Activated B cell treated with CpG ODN at 0.5 μM for 24 hours (primary cell): Measurements from ENCODE around the gene VARS2. TPM values are rescaled to one million over a fixed set of nuclear protein-coding genes. Genes with fewer than 3 reads are reported as not detected.
A peak's percentile ranks its signal among the peaks of the same experiment; 100 is the strongest.

ENCODE experiments used
- ATAC-seq: fragments of 200-7000 bp; cut with Tn5 transposase; one replicate; pipeline ENCODE4 v1.10.0; 2021; ENCODE audit warnings: low read depth, mild to moderate bottlenecking, moderate library complexity
- CTCF ChIA-PET: fragments of 350-600 bp; sonication (Branson Sonifier 250); formaldehyde crosslinking; loops from one replicate; lab custom pipeline; 2021; ENCODE audit warnings: antibody characterized with exemption; lab: Charles Lee
- POLR2A ChIA-PET: fragments of 350-600 bp; sonication (Branson Sonifier 250); formaldehyde crosslinking; loops from one replicate; lab custom pipeline; 2021; ENCODE audit warnings: antibody characterized with exemption; lab: Charles Lee
- DNase-seq: peaks from one replicate; pipeline ENCODE4 v3.0.0; 2022
- H3K27ac Mint-ChIP-seq: one replicate; pipeline ENCODE4 v1.8.0; 2020; ENCODE audit warnings: mixed read lengths
- H3K27me3 Mint-ChIP-seq: one replicate; pipeline ENCODE4 v1.8.0; 2021; ENCODE audit warnings: mixed read lengths
- H3K36me3 Mint-ChIP-seq: one replicate; pipeline ENCODE4 v1.8.0; 2021; ENCODE audit warnings: low read depth, mixed read lengths
- H3K4me1 Mint-ChIP-seq: one replicate; pipeline ENCODE4 v1.8.0; 2021; ENCODE audit warnings: mixed read lengths
- H3K4me3 Mint-ChIP-seq: one replicate; pipeline ENCODE4 v1.8.0; 2020; ENCODE audit warnings: mild to moderate bottlenecking, mixed read lengths
- H3K9me3 Mint-ChIP-seq: one replicate; pipeline ENCODE4 v1.8.0; 2020; ENCODE audit warnings: mixed read lengths
- CTCF ChIP-seq: fragments of 200-600 bp; IDR thresholded peaks from one replicate; pipeline ENCODE4 v1.8.0; 2022; ENCODE audit warnings: antibody characterized with exemption, mild to moderate bottlenecking
- intact Hi-C: fragments of 100-400 bp; cut with micrococcal nuclease; formaldehyde crosslinking; loops from one replicate; pipeline ENCODE4 v1.15.1; 2024
- total RNA-seq: library from RNA; stranded (reverse); gene quantifications from 2 replicates; pipeline ENCODE4 v1.2.3, GENCODE V29; 2022

The VARS2 gene
- total RNA-seq, 1 donor from 2014 or later, result 47.8 TPM

DNA sequence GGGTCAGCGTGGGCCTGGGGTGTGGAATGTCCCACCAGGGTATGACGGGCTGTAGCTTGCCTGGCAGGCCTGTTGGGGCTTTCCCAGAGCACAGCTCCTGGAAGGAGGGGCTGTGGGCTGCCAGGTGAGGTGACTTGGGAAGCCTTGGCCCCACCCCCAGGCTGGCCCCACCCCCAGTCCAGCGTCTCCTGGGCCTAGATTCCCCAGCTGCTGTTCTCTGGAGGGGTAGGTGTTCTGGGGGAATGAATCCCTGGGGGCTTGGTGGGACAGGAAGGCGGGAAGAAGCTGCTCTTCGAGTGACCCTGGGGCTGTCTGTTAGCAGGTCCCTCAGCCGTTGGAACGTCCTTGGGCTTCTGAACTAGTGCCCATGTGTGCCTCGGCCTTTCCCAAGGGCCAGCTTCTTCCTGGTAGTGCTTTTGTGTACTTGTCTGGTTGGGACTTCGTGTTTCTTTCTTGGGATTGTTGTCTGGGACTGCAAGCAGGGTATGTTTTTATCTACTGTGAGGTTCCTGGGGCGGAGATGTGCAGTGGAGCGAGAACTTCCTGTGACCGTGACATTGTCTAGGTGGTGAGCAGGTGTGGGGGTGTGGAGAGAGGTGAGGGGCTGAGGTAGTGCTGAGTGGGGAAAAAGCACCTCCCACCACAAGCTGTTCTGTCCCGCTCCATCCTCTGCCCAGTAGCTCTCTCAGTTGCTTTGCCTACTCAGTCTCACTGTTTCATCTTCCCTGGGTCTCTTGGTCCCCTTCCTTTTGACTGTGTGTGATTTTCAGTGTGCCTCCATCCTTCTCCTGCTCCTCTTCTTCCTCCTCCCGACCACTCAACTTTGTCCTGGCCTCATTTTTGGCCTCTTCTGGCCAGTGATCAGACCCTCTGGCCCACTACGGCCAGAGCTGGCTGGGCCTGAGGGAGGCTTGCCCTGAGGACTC, 31.0 kb upstream of the VARS2 start:
- no peaks in the 10 kb centered on the region for H3K9me3 Mint-ChIP-seq
- peak overlapping the region; percentile 84 for H3K4me3 Mint-ChIP-seq
- DNase-seq (peak; percentile 29), ATAC-seq (peak; percentile 51)
- peaks cover 65% of the 10 kb centered on the region for H3K4me1 Mint-ChIP-seq
- intact Hi-C loops, result loop anchor here (1.0 kb wide), 1 partner anchor 25 kb away; the partner anchor contains the start of gene GTF2H4
- H3K27me3 Mint-ChIP-seq, result no peaks in the 10 kb centered on the region
- no peak for TF ChIP-seq CTCF
- H3K27ac Mint-ChIP-seq, result peak overlapping the region; percentile 77
- CTCF ChIA-PET, result interaction anchor here (0.7 to 1.8 kb wide), 5 partner anchors 31 to 197 kb away, joined by 3 to 5 read pairs (median 3); no protein-coding TSS in a partner anchor
- POLR2A ChIA-PET, result interaction anchor here (0.6 to 3.7 kb wide), 5 partner anchors 22 to 692 kb away, joined by 3 to 22 read pairs (median 10); partner anchors contain the start of genes GTF2H4 and VARS2
- no peaks in the 10 kb centered on the region for H3K36me3 Mint-ChIP-seq

- DNase-seq, result peak; percentile 47
- Mint-ChIP-seq H3K4me3 (peak within 1 kb of the TSS; percentile 84), H3K27ac (peak within 1 kb of the TSS; percentile 80), H3K9me3 (no peaks in the 10 kb centered on the region), H3K36me3 (peaks cover under 1% of the 10 kb centered on the region), H3K4me1 (peaks cover 64% of the 10 kb centered on the region), H3K27me3 (no peaks in the 10 kb centered on the region)
- no peak for TF ChIP-seq CTCF
- POLR2A ChIA-PET, result interaction anchor here (0.6 to 3.7 kb wide), 10 partner anchors 22 to 691 kb away, joined by 3 to 22 read pairs (median 8); partner anchors contain the start of genes DHX16, GTF2H4 and VARS2
- ATAC-seq, result peak; percentile 59
- intact Hi-C loops, result loop anchor here (1.0 to 2.0 kb wide), 2 partner anchors 24 to 31 kb away; partner anchors contain the start of genes GTF2H4 and VARS2
- CTCF ChIA-PET, result interaction anchor here (1.0 to 1.8 kb wide), 5 partner anchors 30 to 196 kb away, joined by 3 to 7 read pairs (median 3); no protein-coding TSS in a partner anchor
Observed at GRCh38 chr6:30883685-30884520, 30.1 kb upstream of the VARS2 start, which contains the start of gene DDR1. TSS of gene DDR1 (plus strand) at chr6:30884519. CDS start at chr6:30888730, 4,211 bp downstream.

DNA sequence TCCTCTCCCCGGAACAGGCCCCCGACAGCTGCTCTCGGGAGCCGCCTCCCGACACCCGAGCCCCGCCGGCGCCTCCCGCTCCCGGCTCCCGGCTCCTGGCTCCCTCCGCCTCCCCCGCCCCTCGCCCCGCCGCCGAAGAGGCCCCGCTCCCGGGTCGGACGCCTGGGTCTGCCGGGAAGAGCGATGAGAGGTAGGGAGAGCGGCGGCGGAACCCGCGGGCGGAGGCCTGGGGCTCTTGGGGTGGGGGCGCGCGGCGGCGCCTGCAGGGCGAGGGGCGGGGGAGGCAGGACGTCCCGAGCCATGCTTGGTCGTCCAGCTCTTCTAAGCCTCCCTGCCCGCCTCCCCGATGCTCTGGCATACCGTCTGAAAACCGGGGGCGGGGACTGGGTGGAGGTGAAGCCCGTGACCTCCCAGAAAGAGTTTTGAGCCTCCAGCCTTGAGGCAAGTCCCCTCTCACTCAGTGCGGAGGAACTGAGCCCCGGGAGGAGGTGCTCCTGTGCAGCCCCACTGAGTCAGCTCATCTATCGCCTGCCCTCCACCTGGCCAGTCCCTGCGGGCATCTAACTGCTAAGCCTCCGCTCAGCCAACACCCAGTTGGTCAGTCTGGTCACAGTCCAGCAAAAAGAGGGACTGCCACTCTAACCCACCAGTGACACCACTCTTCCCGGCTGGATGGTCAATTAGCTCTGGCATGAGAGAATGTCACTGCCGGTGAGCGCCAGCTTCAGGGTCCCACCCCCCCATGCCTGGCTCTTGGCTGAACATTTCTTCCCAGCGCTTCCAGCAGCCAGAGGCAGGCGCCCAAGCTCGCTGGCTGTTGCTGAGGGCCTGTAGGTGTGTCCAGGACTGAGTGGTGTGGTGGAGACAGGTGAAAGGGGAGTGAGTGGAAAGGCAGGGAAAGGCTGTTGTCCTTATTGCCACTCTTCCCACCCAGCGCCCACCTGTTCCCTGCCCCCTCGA, 29.2 kb upstream of the VARS2 start:
- peaks cover 7% of the 10 kb centered on the region for H3K36me3 Mint-ChIP-seq
- H3K4me1 Mint-ChIP-seq, result peaks cover 59% of the 10 kb centered on the region
- POLR2A ChIA-PET, result interaction anchor here (0.6 to 3.7 kb wide), 7 partner anchors 12 to 584 kb away, joined by 3 to 22 read pairs (median 5); partner anchors contain the start of genes DHX16, GTF2H4 and VARS2
- DNase-seq (peak; percentile 45), ATAC-seq (peak; percentile 49)
- no peaks in the 10 kb centered on the region for H3K9me3 Mint-ChIP-seq
- CTCF ChIA-PET, result interaction anchor here (0.6 to 1.8 kb wide), 5 partner anchors 29 to 203 kb away, joined by 3 to 7 read pairs (median 3); partner anchors contain the start of gene VARS2
- H3K4me3 Mint-ChIP-seq, result peak overlapping the region; percentile 84
- no peak for TF ChIP-seq CTCF
- H3K27me3 Mint-ChIP-seq, result no peaks in the 10 kb centered on the region
- intact Hi-C loops, result loop anchor here (2.0 kb wide), 1 partner anchor 30 kb away; the partner anchor contains the start of gene VARS2
- H3K27ac Mint-ChIP-seq, result peak overlapping the region; percentile 80

- TF ChIP-seq CTCF, result no peak
- POLR2A ChIA-PET, result interaction anchor here (0.6 to 3.7 kb wide), 3 partner anchors 11 to 213 kb away, joined by 3 to 22 read pairs (median 4); partner anchors contain the start of genes DHX16 and VARS2
- Mint-ChIP-seq H3K4me1 (peaks cover 56% of the 10 kb centered on the region), H3K4me3 (peak overlapping the region; percentile 84), H3K9me3 (no peaks in the 10 kb centered on the region), H3K27me3 (no peaks in the 10 kb centered on the region), H3K36me3 (peaks cover 14% of the 10 kb centered on the region), H3K27ac (peak overlapping the region; percentile 80)
- ATAC-seq, result no peak
- intact Hi-C loops, result loop anchor here (2.0 kb wide), 1 partner anchor 29 kb away; the partner anchor contains the start of gene VARS2
- no peak for DNase-seq
- CTCF ChIA-PET, result interaction anchor here (0.6 to 1.1 kb wide), 2 partner anchors 28 to 202 kb away, joined by 3 read pairs; partner anchors contain the start of gene VARS2
Observed at GRCh38 chr6:30885481-30885998, 28.5 kb upstream of the VARS2 start.
